ENCODE results near the gene MADCAM1.

MADCAM1 gene

DNA sequence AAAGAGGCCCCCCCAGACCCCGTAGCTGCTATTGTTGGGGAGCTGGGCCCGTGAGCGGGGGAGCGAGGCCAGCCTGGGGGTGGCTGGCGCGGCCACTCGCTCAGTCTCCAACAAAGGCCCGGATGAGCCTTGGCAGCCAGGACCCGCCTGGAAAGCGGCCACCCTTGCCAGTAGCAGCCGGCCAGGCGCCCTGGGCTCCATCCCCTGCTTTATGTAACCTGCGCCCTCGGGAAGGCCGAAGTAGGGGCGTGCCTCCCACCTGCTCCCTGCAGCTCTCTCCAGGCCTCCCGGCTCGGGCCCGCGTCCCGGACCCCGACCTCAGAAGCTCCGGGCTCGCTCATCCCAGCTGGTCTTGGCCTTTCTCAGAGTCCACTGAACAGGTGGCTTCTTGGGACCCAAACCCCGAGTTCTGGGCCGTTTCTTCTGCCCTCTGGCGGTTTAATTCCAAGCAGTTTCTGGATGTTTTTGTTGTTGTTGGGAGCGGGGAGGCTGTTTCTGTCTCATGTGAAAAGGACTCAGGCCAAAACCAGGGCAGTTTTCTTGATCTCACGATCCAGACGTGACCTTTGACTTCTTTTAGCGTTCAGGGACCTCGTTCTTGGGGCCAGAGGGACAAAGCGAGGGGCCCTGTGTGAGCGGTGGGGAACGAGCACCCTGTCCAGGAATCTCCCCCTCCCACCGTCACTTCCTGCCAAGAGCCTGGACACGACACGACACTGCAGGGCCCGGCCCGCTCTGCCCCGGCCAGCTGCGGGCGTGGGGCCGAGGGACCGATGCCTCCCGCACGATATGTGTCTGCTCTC, 36.5 kb downstream of the MADCAM1 start:
- H3K27ac ChIP-seq (ENCODE audit: low read length), result no peak overlapping the region
- H3K9me3 ChIP-seq (ENCODE audit: insufficient read depth, low read depth, low read length), result no peaks in the 10 kb centered on the region
- H3K4me3 ChIP-seq (ENCODE audit: low read length), result peak overlapping the region; percentile 88

GRCh38 chr19:533364-534058, 37.2 kb downstream of the MADCAM1 start:
- H3K4me3 ChIP-seq (ENCODE audit: low read length), result peak overlapping the region; percentile 88
- H3K9ac ChIP-seq (ENCODE audit: low read depth, low read length), result peak overlapping the region; percentile 87
- no peaks in the 10 kb centered on the region for H3K4me1 ChIP-seq (ENCODE audit: insufficient read depth, low read length)
- H3K27me3 ChIP-seq (ENCODE audit: insufficient read depth, low read length), result no peaks in the 10 kb centered on the region
- H3K27ac ChIP-seq (ENCODE audit: low read length), result no peak overlapping the region
- H3K9me3 ChIP-seq (ENCODE audit: insufficient read depth, low read depth, low read length), result no peaks in the 10 kb centered on the region
- peaks cover 26% of the 10 kb centered on the region for H3K36me3 ChIP-seq (ENCODE audit: insufficient read depth, low read depth, low read length)

More for the DNA sequence above, 36.5 kb downstream of the MADCAM1 start:
- H3K36me3 ChIP-seq (ENCODE audit: insufficient read depth, low read depth, low read length), result peaks cover 20% of the 10 kb centered on the region
- peak overlapping the region; percentile 87 for H3K9ac ChIP-seq (ENCODE audit: low read depth, low read length)
- H3K27me3 ChIP-seq (ENCODE audit: insufficient read depth, low read length), result no peaks in the 10 kb centered on the region
- no peaks in the 10 kb centered on the region for H3K4me1 ChIP-seq (ENCODE audit: insufficient read depth, low read length)

DNA sequence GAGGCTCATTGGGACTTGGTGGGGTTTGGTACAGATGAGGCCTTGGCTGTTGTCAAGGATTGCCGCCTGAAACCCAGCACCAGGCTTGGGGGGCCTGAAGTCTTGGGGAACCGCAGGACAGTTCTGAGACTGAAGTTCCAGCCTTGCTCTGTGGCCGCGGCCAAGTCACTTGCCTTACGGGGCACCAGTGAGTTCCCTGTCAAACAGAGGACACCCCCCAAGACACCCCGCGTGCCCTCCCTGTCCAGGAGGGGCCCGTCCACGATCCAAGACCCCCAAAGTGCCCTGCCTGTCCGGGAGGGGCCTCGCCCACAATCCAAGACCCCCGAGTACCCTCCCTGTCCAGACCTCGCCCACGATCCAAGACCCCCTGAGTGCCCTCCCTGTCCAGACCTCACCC, 37.8 kb downstream of the MADCAM1 start:
- Histone ChIP-seq H3K9me3 (ENCODE audit: insufficient read depth, low read depth, low read length) (no peaks in the 10 kb centered on the region), H3K27ac (ENCODE audit: low read length) (no peak overlapping the region), H3K27me3 (ENCODE audit: insufficient read depth, low read length) (no peaks in the 10 kb centered on the region), H3K4me1 (ENCODE audit: insufficient read depth, low read length) (no peaks in the 10 kb centered on the region), H3K9ac (ENCODE audit: low read depth, low read length) (peak overlapping the region; percentile 87; the same call in 1 of the 2 replicates), H3K36me3 (ENCODE audit: insufficient read depth, low read depth, low read length) (peaks cover 26% of the 10 kb centered on the region), H3K4me3 (ENCODE audit: low read length) (no peak overlapping the region)

GRCh38 chr19:535017-535835, 38.9 kb downstream of the MADCAM1 start:
- Histone ChIP-seq H3K27ac (ENCODE audit: low read length) (no peak overlapping the region), H3K4me3 (ENCODE audit: low read length) (no peak overlapping the region), H3K9ac (ENCODE audit: low read depth, low read length) (no peak overlapping the region)

GRCh38 chr19:536031-536880, 40.0 kb downstream of the MADCAM1 start:
- H3K4me3 ChIP-seq (ENCODE audit: low read length), result no peak overlapping the region
- no peaks in the 10 kb centered on the region for H3K4me1 ChIP-seq (ENCODE audit: insufficient read depth, low read length)
- peaks cover 28% of the 10 kb centered on the region for H3K36me3 ChIP-seq (ENCODE audit: insufficient read depth, low read depth, low read length)
- no peaks in the 10 kb centered on the region for H3K27me3 ChIP-seq (ENCODE audit: insufficient read depth, low read length)
- H3K9ac ChIP-seq (ENCODE audit: low read depth, low read length), result no peak overlapping the region
- H3K27ac ChIP-seq (ENCODE audit: low read length), result no peak overlapping the region
- H3K9me3 ChIP-seq (ENCODE audit: insufficient read depth, low read depth, low read length), result no peaks in the 10 kb centered on the region

More at GRCh38 chr19:535017-535835, 38.9 kb downstream of the MADCAM1 start:
- H3K27me3 ChIP-seq (ENCODE audit: insufficient read depth, low read length), result no peaks in the 10 kb centered on the region
- peaks cover 26% of the 10 kb centered on the region for H3K36me3 ChIP-seq (ENCODE audit: insufficient read depth, low read depth, low read length)
- H3K4me1 ChIP-seq (ENCODE audit: insufficient read depth, low read length), result no peaks in the 10 kb centered on the region
- no peaks in the 10 kb centered on the region for H3K9me3 ChIP-seq (ENCODE audit: insufficient read depth, low read depth, low read length)

GRCh38 chr19:536881-537404, 40.7 kb downstream of the MADCAM1 start:
- Histone ChIP-seq H3K9ac (ENCODE audit: low read depth, low read length) (no peak overlapping the region), H3K27me3 (ENCODE audit: insufficient read depth, low read length) (no peaks in the 10 kb centered on the region), H3K4me1 (ENCODE audit: insufficient read depth, low read length) (no peaks in the 10 kb centered on the region), H3K4me3 (ENCODE audit: low read length) (no peak overlapping the region), H3K27ac (ENCODE audit: low read length) (no peak overlapping the region), H3K9me3 (ENCODE audit: insufficient read depth, low read depth, low read length) (no peaks in the 10 kb centered on the region), H3K36me3 (ENCODE audit: insufficient read depth, low read depth, low read length) (peaks cover 33% of the 10 kb centered on the region)

DNA sequence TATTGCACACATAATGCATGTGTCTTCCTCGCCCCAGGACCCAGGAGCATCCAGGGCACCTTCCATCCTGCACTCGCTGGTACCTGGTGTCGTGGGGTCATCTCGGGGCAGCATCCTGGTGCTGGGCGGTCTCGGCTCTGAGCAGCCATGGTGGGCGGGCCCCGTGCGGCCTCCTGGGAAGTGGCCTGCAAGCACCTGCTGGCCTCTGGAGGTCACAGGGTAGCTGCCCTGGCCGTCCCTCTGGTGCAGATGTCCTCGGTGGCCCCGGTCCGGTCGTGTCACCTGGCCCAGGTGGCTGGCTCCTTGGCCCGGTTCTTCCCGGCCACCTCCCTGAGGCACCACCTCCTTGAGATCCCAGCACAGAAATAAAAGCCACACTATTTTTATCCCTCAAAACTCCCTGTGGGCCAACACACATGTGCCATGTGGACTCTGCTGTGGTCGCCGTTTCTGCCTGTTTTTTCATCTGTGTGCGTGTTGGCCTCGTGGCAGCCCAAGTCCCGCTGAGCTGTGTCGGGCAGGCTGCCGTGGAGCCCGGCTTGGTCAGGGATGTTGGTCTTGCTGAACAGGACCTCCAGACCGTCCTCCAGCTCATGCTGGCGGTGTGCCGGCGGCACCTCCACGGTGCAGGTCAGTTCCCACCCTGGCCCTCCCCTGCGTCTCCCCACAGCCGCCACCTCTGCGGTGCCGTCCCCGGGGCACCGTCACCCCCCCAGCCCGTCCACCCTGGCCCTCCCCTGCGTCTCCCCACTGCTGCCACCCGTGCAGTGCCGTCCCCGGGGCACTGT, 42.5 kb downstream of the MADCAM1 start:
- H3K36me3 ChIP-seq (ENCODE audit: insufficient read depth, low read depth, low read length), result peaks cover 39% of the 10 kb centered on the region
- H3K4me1 ChIP-seq (ENCODE audit: insufficient read depth, low read length), result no peaks in the 10 kb centered on the region
- H3K27ac ChIP-seq (ENCODE audit: low read length), result no peak overlapping the region
- H3K9ac ChIP-seq (ENCODE audit: low read depth, low read length), result no peak overlapping the region
- no peak overlapping the region for H3K4me3 ChIP-seq (ENCODE audit: low read length)
- H3K27me3 ChIP-seq (ENCODE audit: insufficient read depth, low read length), result no peaks in the 10 kb centered on the region
- no peaks in the 10 kb centered on the region for H3K9me3 ChIP-seq (ENCODE audit: insufficient read depth, low read depth, low read length)

GRCh38 chr19:539429-540030, 43.2 kb downstream of the MADCAM1 start:
- no peaks in the 10 kb centered on the region for H3K9me3 ChIP-seq (ENCODE audit: insufficient read depth, low read depth, low read length)
- H3K36me3 ChIP-seq (ENCODE audit: insufficient read depth, low read depth, low read length), result peaks cover 39% of the 10 kb centered on the region
- H3K9ac ChIP-seq (ENCODE audit: low read depth, low read length), result no peak overlapping the region
- H3K4me3 ChIP-seq (ENCODE audit: low read length), result no peak overlapping the region
- no peaks in the 10 kb centered on the region for H3K4me1 ChIP-seq (ENCODE audit: insufficient read depth, low read length)
- H3K27ac ChIP-seq (ENCODE audit: low read length), result no peak overlapping the region
- no peaks in the 10 kb centered on the region for H3K27me3 ChIP-seq (ENCODE audit: insufficient read depth, low read length)

- Histone ChIP-seq H3K4me3 (ENCODE audit: low read length) (no peak overlapping the region), H3K27ac (ENCODE audit: low read length) (no peak overlapping the region), H3K27me3 (ENCODE audit: insufficient read depth, low read length) (no peaks in the 10 kb centered on the region), H3K9me3 (ENCODE audit: insufficient read depth, low read depth, low read length) (no peaks in the 10 kb centered on the region), H3K4me1 (ENCODE audit: insufficient read depth, low read length) (no peaks in the 10 kb centered on the region), H3K36me3 (ENCODE audit: insufficient read depth, low read depth, low read length) (peaks cover 32% of the 10 kb centered on the region), H3K9ac (ENCODE audit: low read depth, low read length) (no peak overlapping the region)
Measured at GRCh38 chr19:540867-541637, 44.8 kb downstream of the MADCAM1 start.
